Gastroesophageal sphincter (tissue), 3 donors: ENCODE measurements around the gene HTRA3.

Experiments
- EP300 ChIP-seq: sonication (generic); formaldehyde crosslinking; IDR thresholded peaks from one replicate; pipeline ENCODE4 v1.6.1; 2017; ENCODE audit warnings: antibody characterized with exemption, mild to moderate bottlenecking
- POLR2A ChIP-seq, 2 donors: fragments of 450-650 bp; IDR thresholded peaks; one replicate each; pipeline ENCODE4 v1.6.1; 2017; ENCODE audit warnings: antibody characterized with exemption in 2 of 2, mild to moderate bottlenecking in 2 of 2, moderate library complexity in 1 of 2
- POLR2AphosphoS5 ChIP-seq: sonication (generic); formaldehyde crosslinking; IDR thresholded peaks from one replicate; pipeline ENCODE4 v1.6.1; 2017; ENCODE audit warnings: antibody characterized with exemption
- TF ChIP-seq, protein P1 (sequence below), 4 experiments: fragments of 200-600 bp in 2 of 4; fragments of 450-650 bp in 2 of 4; sonication (generic) in 1 of 4; IDR thresholded peaks; one replicate each; pipeline ENCODE4 v1.5.1; 2017 to 2019; ENCODE audit warnings: antibody characterized with exemption in 4 of 4, mild to moderate bottlenecking in 2 of 4, moderate library complexity in 2 of 4

DNA sequence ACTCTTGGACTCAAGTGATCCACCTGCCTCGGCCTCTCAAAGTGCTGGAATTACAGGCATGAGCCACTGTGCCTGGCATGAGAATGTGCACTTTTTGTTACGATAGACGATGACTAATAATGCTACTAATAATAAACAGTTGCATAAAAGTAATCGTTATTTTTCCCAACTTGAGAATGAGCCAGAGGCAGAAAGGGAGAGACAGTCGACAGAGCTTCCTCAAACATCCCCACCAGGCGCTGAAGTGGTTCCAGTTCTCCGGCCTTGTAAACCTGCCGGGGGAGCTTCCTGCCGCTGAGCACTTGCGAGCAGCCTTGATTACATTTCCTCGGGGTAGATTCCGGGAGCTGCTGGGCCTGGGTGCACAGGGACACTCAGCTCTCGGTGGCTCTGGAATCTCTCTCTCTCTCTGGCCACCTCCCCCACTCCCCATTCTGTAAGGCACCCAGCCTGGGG, 8.9 kb upstream of the HTRA3 start:
- TF ChIP-seq POLR2A (IDR thresholded peaks at IDR 0.05) (no peak), POLR2AphosphoS5 (peak; percentile 72), EP300 (no peak)
- TF ChIP-seq, protein P1, sequence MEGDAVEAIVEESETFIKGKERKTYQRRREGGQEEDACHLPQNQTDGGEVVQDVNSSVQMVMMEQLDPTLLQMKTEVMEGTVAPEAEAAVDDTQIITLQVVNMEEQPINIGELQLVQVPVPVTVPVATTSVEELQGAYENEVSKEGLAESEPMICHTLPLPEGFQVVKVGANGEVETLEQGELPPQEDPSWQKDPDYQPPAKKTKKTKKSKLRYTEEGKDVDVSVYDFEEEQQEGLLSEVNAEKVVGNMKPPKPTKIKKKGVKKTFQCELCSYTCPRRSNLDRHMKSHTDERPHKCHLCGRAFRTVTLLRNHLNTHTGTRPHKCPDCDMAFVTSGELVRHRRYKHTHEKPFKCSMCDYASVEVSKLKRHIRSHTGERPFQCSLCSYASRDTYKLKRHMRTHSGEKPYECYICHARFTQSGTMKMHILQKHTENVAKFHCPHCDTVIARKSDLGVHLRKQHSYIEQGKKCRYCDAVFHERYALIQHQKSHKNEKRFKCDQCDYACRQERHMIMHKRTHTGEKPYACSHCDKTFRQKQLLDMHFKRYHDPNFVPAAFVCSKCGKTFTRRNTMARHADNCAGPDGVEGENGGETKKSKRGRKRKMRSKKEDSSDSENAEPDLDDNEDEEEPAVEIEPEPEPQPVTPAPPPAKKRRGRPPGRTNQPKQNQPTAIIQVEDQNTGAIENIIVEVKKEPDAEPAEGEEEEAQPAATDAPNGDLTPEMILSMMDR (IDR thresholded peaks at IDR 0.05) = peak in 1 of 4 experiments; percentile 34
